Measurements from ENCODE around the gene CSE1L. TPM values are rescaled to one million over a fixed set of nuclear protein-coding genes. Genes with fewer than 3 reads are reported as not detected.

CSE1L gene
- total RNA-seq, 4 donors from 2014 or later: 24.3 to 62.0 (median 29.8) TPM

DNA sequence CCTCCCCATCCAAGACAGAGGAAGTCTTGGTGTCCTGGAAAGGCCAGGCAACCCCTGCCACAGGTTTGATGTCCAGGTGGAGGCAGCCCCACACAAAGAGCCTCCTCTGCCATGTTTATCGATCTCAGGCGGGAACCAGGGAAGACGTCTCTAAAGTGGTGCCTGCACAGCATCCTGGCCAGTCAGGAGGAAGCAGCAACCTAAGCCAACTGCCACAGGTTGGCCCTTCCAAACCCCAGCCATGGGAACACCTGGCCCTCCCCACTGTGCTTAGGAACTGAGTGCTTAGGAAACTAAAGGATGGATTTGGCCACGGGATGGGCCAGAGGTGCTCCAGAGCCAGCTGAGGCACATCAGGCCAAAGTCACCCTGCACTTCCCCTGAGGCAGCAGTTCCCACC is 56.9 kb downstream of the CSE1L start:
- TF ChIP-seq CTCF (IDR thresholded peaks at IDR 0.05; ENCODE audit: low read depth): no peak

- TF ChIP-seq CTCF (IDR thresholded peaks at IDR 0.05; ENCODE audit: low read depth): no peak
These were observed 57.7 kb downstream of the CSE1L start for GRCh38 chr20:49103647-49104364.

DNA sequence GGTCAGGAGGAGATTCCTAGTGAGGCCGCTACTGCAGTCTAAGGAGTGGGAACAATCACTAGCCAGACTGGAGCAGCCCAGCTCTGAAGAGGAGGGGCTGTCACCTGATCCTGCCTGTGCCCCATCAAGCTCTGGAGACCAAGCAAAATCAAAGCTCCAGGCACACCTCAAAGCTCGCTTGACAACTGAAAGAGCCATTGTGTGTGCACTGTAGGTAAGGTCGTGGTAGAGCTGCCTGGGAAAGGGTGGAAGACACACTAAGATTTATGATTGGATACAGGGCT is 58.2 kb downstream of the CSE1L start:
- TF ChIP-seq CTCF (IDR thresholded peaks at IDR 0.05; ENCODE audit: low read depth): no peak

- TF ChIP-seq CTCF (IDR thresholded peaks at IDR 0.05; ENCODE audit: low read depth): no peak
These were observed 60.2 kb downstream of the CSE1L start for GRCh38 chr20:49106328-49106727.

DNA sequence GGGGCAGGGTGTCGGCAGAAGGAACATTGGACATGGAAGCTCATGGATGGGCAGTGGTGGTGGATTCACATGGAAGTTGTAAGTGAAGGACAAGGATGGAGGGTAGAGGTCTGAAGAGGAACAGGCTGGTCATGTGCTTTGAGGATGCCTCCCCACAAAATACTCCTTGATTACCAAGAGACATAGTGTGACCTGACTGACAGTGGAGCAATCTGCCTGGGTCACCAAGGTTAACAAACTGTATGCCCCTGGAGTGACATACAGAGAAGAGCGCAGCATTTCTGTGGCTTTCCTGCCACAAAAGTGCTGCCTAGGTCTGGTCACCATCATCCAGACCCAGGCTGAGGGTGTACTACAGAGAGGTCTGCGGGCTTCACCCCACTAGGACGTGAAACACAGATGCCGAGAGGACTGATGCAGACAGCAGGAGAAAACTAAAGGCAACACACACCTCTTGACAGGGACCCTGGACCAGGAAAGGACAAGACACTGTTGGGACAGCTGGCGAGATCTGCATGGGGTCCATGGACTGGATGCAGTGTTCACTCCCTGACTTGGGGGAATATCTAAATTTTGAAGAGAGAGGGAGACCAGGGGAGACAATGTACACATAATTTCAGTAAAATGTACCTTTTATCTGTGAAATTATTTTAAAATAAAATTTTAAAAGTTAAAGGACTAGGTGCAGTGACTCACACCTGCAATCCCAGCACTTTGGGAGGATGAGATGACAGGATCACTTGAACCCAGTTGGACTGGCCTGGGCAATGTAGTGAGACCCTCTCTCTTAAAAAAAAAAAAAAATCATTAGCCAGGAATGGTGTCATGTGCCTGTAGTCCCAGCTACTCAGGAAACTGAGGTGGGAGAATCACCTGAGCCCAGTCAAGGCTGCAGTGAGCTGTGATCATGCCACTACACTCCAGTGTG is 64.9 kb downstream of the CSE1L start:
- no peak for TF ChIP-seq CTCF (IDR thresholded peaks at IDR 0.05; ENCODE audit: low read depth)

DNA sequence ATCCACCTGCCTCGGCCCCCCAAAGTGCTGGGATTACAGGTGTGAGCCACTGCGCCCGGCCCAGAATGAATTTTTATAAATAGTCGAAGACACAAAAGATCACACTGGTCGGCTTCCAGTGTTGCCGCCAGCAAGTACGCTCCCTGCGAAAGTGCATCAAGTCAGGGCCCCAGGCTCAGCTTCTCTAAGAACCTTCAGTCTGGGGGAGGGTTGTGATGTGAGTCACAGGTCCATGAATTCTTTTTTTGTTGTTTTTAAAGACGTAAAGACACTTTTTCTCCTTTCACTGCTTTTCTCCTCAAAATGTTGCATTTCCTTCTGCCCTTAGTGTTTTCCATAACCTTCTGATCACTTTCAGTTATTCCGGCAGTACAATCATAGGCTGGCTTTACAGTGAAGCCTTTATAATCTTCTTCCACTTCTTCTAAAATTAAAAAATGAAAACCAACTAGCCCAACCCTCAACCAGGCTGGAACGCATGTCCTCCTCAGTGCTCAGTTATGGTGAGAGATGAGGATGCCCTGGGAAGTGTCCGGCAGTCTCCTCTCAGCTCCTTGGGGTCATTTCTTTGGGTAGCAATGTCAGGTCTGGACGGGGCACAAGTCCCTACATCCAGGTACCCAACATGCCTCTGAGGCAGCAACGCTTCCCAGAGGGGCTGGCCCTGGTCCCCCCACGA is 66.6 kb downstream of the CSE1L start:
- TF ChIP-seq CTCF (IDR thresholded peaks at IDR 0.05; ENCODE audit: low read depth): no peak

GRCh38 chr20:49115564-49115963 is 69.5 kb downstream of the CSE1L start:
- TF ChIP-seq CTCF (IDR thresholded peaks at IDR 0.05; ENCODE audit: low read depth): no peak

Measured in subcutaneous adipose tissue (tissue), 4 donors.